LNCaP clone FGC (cell line): ENCODE measurements around the gene SHB.

Experiments
- DNase-seq: peaks from one replicate; pipeline ENCODE4 v3.0.0-alpha.2; 2011; ENCODE audit warnings: low read depth
- H3K4me3 ChIP-seq: 2 replicates; pipeline ENCODE4 v1.5.1; 2011; ENCODE audit warnings: mild to moderate bottlenecking, low read depth, low read length, control low read depth
- TF ChIP-seq, protein P1 (sequence below): IDR thresholded peaks from 2 replicates; pipeline ENCODE4 v1.5.1; 2012; ENCODE audit warnings: mild to moderate bottlenecking; ENCODE audit not compliant: control insufficient read depth, insufficient read depth; ENCODE audit errors: extremely low read depth

The SHB gene

DNA sequence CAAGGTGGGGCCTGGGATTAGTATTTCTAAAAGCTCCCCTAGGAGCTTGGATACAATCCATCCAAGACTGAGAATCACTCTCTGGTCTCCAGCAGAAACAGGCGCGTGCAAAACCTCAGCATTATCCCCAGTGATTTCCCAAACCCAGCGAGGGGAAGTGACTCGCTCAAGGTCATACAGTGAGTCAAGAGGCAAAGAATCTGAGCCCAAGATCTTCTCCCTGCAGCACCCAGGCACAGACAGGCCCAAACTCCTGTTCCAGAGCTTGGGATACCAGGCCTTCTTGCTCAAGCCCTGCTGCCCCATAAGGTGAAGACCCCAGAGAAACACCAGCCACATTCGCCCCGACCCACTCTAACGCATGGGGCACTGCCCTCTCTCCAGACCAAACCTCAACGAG is 33.2 kb downstream of the SHB start:
- TF ChIP-seq, protein P1, sequence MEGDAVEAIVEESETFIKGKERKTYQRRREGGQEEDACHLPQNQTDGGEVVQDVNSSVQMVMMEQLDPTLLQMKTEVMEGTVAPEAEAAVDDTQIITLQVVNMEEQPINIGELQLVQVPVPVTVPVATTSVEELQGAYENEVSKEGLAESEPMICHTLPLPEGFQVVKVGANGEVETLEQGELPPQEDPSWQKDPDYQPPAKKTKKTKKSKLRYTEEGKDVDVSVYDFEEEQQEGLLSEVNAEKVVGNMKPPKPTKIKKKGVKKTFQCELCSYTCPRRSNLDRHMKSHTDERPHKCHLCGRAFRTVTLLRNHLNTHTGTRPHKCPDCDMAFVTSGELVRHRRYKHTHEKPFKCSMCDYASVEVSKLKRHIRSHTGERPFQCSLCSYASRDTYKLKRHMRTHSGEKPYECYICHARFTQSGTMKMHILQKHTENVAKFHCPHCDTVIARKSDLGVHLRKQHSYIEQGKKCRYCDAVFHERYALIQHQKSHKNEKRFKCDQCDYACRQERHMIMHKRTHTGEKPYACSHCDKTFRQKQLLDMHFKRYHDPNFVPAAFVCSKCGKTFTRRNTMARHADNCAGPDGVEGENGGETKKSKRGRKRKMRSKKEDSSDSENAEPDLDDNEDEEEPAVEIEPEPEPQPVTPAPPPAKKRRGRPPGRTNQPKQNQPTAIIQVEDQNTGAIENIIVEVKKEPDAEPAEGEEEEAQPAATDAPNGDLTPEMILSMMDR = no peak
- H3K4me3 ChIP-seq = no peak overlapping the region
- no peak for DNase-seq

DNA sequence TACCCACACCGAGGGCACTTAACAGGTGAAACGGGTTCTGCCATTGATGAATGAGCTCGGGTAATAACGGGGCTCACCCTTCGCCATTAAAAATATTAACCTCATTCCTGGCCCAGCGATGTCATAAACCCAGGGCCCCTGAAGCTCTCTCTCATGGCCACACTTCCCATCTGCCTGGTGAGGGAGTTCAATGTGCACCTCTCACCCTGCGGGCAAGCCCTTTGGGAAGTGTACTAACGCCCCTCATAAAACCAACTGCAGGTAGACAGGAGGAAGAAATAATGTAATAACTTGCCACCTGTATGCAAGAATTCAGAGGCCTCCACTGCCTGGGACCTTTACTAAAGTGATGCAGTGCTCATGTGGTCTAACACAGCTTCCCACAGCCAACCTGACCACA is 35.1 kb downstream of the SHB start:
- no peak for DNase-seq
- TF ChIP-seq, protein P1 = no peak
- no peak overlapping the region for H3K4me3 ChIP-seq

DNA sequence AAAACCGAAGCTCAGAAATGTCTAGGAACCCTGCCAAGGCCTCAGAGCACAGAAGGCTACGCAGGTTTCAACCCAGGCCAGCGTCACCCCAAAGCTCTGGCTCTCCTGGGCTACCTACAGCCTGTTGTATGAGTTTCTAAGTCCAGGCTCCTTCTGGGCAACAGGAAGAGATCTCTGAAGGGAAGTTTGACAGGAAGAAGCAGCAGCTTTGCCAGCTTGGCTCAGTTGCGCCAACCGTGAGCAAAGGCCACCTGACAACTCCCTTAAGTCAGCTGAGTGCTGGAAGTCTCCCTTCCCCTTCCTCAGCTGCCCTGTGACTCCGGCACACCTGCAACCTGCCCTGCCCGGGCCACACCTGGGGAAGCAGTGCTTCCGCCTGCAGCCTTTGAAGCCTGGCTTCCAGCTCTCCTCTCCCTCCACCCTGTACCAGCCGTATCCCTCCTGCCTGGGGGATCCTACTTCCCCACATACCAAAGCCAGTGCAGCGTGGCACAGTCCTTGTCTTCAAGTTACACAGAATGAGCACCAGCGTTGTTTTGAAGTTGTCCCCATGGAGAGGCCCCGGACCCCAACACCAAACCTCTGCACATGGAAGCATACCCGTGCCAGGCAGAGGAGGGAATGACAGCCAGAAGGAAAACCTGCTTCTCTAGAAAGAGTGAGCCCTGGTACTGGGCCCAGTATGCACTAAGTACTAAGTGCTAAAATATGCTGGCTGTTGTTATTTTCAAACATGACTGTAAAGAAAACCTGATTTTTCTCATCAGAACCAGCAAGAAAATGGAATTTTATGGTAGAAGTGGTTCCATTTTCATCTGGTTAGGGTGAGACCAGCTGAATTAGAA is 36.5 kb downstream of the SHB start:
- DNase-seq = peak; percentile 87
- TF ChIP-seq, protein P1 = no peak
- H3K4me3 ChIP-seq = no peak overlapping the region

DNA sequence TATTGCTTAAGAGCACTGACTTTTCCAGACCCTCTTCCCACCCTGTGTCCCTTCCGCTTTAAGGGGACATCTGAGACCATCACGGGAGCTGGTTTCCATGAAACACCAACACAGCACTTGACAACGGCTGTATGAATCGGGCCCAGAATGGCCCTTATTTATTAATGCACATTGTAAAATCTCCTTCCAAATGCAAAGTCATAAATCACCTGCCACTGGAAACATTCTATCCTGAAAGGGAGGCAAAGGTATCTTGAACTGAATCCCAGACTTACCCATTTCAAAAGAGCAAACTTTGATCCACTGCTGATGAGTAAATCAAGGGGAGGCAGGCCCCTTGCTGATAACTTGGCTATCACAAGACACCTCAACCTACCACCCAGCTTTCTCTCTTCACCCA is 37.4 kb downstream of the SHB start:
- DNase-seq = peak; percentile 43
- H3K4me3 ChIP-seq = no peak overlapping the region

DNA sequence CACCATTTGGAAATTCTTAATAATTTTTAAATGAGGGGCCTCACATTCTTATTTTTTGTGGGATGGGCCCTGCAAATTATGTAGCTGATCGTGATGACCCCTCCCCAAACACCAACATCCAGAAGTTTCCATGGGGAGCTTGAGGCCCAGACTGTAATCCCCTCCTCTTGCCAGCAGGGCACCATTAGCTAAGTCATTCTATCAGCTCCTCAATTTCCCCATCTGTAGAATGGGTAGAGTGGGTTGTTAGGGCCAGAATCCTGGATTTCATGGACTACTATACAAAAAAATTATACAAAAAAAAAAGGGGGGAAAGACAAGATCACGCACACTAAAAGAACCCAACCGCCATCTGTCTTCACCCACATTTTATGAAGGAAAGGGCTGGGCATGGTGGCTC is 38.4 kb downstream of the SHB start:
- TF ChIP-seq, protein P1 = no peak
- H3K4me3 ChIP-seq = no peak overlapping the region
- DNase-seq = no peak

More for the DNA sequence above, 37.4 kb downstream of the SHB start:
- TF ChIP-seq, protein P1 = no peak

DNA sequence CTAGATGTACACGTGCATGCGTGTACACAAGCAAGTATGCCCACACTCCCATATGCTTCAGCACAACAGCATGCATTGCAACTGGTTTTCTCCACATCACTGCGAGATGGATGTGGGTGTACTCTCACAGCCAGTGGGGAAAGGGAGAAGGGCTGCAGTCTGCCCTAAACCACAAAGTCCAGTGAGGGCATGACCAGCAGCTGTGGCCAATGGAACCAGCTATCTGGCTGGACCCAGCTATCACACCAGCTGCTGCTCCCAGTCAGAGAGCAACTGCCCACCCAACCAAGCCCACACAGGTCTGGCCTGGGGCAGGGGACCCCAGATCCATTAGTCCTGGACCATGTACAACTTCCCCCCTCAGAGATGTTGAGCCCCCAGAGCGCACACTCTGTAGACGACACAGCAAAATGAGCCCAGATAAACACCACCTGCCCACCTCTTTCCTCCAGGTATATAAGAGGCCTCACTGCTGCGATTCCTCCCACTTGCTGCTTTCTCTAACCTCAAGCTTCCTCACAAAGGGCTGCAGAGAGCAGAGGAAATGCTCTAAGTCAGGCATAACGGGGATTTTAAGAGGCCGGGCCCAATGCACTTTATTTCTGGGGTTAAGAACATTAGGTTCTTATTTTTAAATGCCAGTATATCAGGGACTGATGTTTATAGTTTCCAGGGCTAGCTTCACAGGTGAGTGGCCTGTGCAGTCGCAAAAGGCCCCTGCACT is 39.0 kb downstream of the SHB start:
- no peak for DNase-seq
- TF ChIP-seq, protein P1 = no peak
- no peak overlapping the region for H3K4me3 ChIP-seq
